ENCODE data around the gene PMFBP1. TPM values are rescaled to one million over a fixed set of nuclear protein-coding genes. Genes with fewer than 3 reads are reported as not detected.
A peak's percentile ranks its signal among the peaks of the same experiment; 100 is the strongest.

PMFBP1 gene
- total RNA-seq, 2 experiments from 2014 or later = 2.0 to 3.1 TPM

DNA sequence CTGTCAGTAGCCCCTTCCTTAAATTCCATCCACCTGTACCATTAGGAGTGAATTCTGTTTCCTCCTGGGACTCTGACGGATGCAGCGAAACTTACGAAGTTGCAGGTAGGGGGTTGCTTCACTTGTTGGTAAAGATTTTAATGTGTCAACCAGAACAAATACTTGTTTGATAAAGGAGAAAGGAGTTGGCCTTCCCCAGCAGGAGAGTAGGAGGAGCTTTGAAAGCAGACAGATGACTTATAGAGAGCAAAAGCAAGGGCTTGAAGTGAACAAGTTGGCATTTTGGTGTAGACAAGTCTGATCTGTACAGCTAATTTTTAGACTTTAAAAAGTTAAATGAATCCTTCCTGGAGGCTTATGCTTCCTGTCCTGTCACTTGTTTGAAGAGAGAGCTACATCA is 38.1 kb upstream of the PMFBP1 start:
- Histone ChIP-seq H4K20me1 (ENCODE audit: insufficient read depth, low read length) (no peaks in the 10 kb centered on the region), H3K79me2 (ENCODE audit: insufficient read depth, low read depth, low read length) (no peaks in the 10 kb centered on the region), H3K4me1 (ENCODE audit: insufficient read depth, low read length, poor library complexity, severe bottlenecking) (no peaks in the 10 kb centered on the region), H3K9me3 (ENCODE audit: low read length) (no peaks in the 10 kb centered on the region; the same call in 1 of the 2 replicates), H3K9me2 (ENCODE audit: insufficient read depth, low read length) (no peaks in the 10 kb centered on the region), H2AFZ (ENCODE audit: low read length) (no peak overlapping the region), H3K4me2 (ENCODE audit: low read length) (no peak overlapping the region), H3K4me3 (ENCODE audit: low read depth, low read length, poor library complexity, severe bottlenecking) (no peak overlapping the region), H3K27ac (ENCODE audit: low read depth, low read length, poor library complexity, severe bottlenecking) (no peak overlapping the region), H3K36me3 (ENCODE audit: insufficient read depth, low read length) (no peaks in the 10 kb centered on the region)
- DNase-seq (ENCODE audit: low spot score) = no peak
- CTCF ChIA-PET (ENCODE audit: unreplicated experiment) = no interaction called here
- BruUV-seq (replicated peaks) = no TSS peak
- intact Hi-C loops (cut with micrococcal nuclease; ENCODE audit: unreplicated experiment) = no loop called here
- POLR2A ChIA-PET = interaction anchor here (0.7 kb wide), 1 partner anchor 12 kb away, joined by 3 read pairs; no protein-coding TSS in a partner anchor
- TF ChIP-seq CTCF (conservative IDR thresholded peaks at IDR 0.05; ENCODE audit: low read length) (no peak), EZH2phosphoT487 (IDR thresholded peaks at IDR 0.05; ENCODE audit: borderline replicate concordance, low read depth, low read length) (no peak)

DNA sequence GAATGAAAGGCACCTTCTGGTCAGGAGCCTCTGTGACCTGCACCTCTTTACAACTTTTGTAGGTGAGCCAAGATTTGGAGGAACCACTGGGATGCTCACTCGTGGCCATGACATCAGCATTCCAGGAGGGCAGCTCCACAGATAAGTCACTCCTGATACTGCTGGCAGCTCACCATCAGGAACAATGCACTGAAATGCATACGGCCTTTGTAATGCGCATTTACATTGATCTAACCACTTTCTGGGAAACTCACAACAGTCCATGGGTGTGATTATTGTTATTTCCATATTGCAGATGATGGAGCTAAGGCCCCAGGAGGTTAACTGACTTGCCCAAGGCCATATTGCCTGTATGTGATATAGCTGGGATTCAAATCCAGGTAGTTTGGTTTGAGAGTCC is 34.3 kb upstream of the PMFBP1 start:
- Histone ChIP-seq H2AFZ (ENCODE audit: low read length) (no peak overlapping the region), H3K4me2 (ENCODE audit: low read length) (no peak overlapping the region), H3K36me3 (ENCODE audit: insufficient read depth, low read length) (no peaks in the 10 kb centered on the region), H3K4me1 (ENCODE audit: insufficient read depth, low read length, poor library complexity, severe bottlenecking) (peaks cover 9% of the 10 kb centered on the region), H3K27ac (ENCODE audit: low read depth, low read length, poor library complexity, severe bottlenecking) (no peak overlapping the region), H3K9me3 (ENCODE audit: low read length) (no peaks in the 10 kb centered on the region), H3K4me3 (ENCODE audit: low read depth, low read length, poor library complexity, severe bottlenecking) (no peak overlapping the region), H3K9me2 (ENCODE audit: insufficient read depth, low read length) (no peaks in the 10 kb centered on the region), H3K79me2 (ENCODE audit: insufficient read depth, low read depth, low read length) (no peaks in the 10 kb centered on the region), H4K20me1 (ENCODE audit: insufficient read depth, low read length) (no peaks in the 10 kb centered on the region)
- BruUV-seq (replicated peaks) = no TSS peak
- TF ChIP-seq CTCF (conservative IDR thresholded peaks at IDR 0.05; ENCODE audit: low read length) (no peak), EZH2phosphoT487 (IDR thresholded peaks at IDR 0.05; ENCODE audit: borderline replicate concordance, low read depth, low read length) (no peak)
- intact Hi-C loops (cut with micrococcal nuclease; ENCODE audit: unreplicated experiment) = no loop called here
- DNase-seq (ENCODE audit: low spot score) = no peak
- ChIA-PET CTCF (ENCODE audit: unreplicated experiment) (no interaction called here), POLR2A (no interaction called here)

DNA sequence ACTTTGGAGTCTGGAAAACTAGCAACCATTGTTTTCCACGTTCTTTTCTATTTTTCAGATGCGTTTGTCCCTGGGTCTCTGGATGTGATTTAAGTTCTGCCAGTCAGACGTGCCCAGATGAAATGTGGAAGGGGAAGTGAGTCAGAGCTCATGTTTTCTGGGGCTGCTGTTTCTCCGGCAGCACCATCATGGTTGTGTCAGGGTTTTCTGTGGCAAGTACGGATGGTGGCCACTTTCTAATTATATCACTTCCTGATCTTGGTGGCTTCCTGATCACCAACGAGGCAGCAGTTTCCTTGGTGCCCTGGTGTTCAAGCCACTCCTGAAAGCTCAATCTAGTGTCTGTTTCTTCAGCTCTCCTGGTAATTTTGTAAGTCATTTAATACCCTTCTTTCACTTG is 31.4 kb upstream of the PMFBP1 start:
- Histone ChIP-seq H3K4me1 (ENCODE audit: insufficient read depth, low read length, poor library complexity, severe bottlenecking) (peaks cover 9% of the 10 kb centered on the region), H3K36me3 (ENCODE audit: insufficient read depth, low read length) (no peaks in the 10 kb centered on the region), H2AFZ (ENCODE audit: low read length) (peak overlapping the region; percentile 51; the same call in 1 of the 2 replicates), H3K9me3 (ENCODE audit: low read length) (no peaks in the 10 kb centered on the region), H3K9me2 (ENCODE audit: insufficient read depth, low read length) (no peaks in the 10 kb centered on the region), H3K79me2 (ENCODE audit: insufficient read depth, low read depth, low read length) (no peaks in the 10 kb centered on the region), H3K4me2 (ENCODE audit: low read length) (peak overlapping the region; percentile 11; the same call in 1 of the 2 replicates), H3K4me3 (ENCODE audit: low read depth, low read length, poor library complexity, severe bottlenecking) (no peak overlapping the region), H3K27ac (ENCODE audit: low read depth, low read length, poor library complexity, severe bottlenecking) (no peak overlapping the region), H4K20me1 (ENCODE audit: insufficient read depth, low read length) (no peaks in the 10 kb centered on the region)
- ChIA-PET POLR2A (interaction anchor here (0.6 to 1.2 kb wide), 2 partner anchors 21 to 58 kb away, joined by 3 to 8 read pairs; no protein-coding TSS in a partner anchor), CTCF (ENCODE audit: unreplicated experiment) (no interaction called here)
- intact Hi-C loops (cut with micrococcal nuclease; ENCODE audit: unreplicated experiment) = no loop called here
- TF ChIP-seq EZH2phosphoT487 (IDR thresholded peaks at IDR 0.05; ENCODE audit: borderline replicate concordance, low read depth, low read length) (no peak), CTCF (conservative IDR thresholded peaks at IDR 0.05; ENCODE audit: low read length) (no peak)
- no TSS peak for BruUV-seq (replicated peaks)
- DNase-seq (ENCODE audit: low spot score) = peak; percentile 21

Measured in OCI-LY7 (cell line).